ENCODE results near the gene FCGR3A. TPM values are rescaled to one million over a fixed set of nuclear protein-coding genes. Genes with fewer than 3 reads are reported as not detected.

Gene FCGR3A
- total RNA-seq, 1 experiment from 2014 or later = not detected

- Histone ChIP-seq H3K4me1 (no peaks in the 10 kb centered on the region), H3K4me3 (ENCODE audit: low read depth, low read length) (no peak overlapping the region), H3K27me3 (replicated peaks; ENCODE audit: control insufficient read depth, insufficient read depth, low read length) (no peaks in the 10 kb centered on the region), H3K36me3 (ENCODE audit: control insufficient read depth, insufficient read depth, low read length) (no peaks in the 10 kb centered on the region), H3K9me3 (no peaks in the 10 kb centered on the region)
- no peaks in the 10 kb centered on the region for H3K27me3 Mint-ChIP-seq (ENCODE audit: insufficient read depth, unreplicated experiment)
- no peaks in the 10 kb centered on the region for H3K9me3 Mint-ChIP-seq (ENCODE audit: unreplicated experiment)
- intact Hi-C loops (cut with micrococcal nuclease; ENCODE audit: unreplicated experiment) = loop anchor here (5.0 kb wide), 1 partner anchor 86 kb away; no protein-coding TSS in a partner anchor
- DNase-seq = no peak
- CTCF ChIA-PET = no interaction called here
- BruUV-seq (replicated peaks) = no TSS peak
- POLR2A ChIA-PET = no interaction called here
- H3K4me1 Mint-ChIP-seq (ENCODE audit: low read depth, unreplicated experiment) = no peaks in the 10 kb centered on the region
- TF ChIP-seq, protein P1, sequence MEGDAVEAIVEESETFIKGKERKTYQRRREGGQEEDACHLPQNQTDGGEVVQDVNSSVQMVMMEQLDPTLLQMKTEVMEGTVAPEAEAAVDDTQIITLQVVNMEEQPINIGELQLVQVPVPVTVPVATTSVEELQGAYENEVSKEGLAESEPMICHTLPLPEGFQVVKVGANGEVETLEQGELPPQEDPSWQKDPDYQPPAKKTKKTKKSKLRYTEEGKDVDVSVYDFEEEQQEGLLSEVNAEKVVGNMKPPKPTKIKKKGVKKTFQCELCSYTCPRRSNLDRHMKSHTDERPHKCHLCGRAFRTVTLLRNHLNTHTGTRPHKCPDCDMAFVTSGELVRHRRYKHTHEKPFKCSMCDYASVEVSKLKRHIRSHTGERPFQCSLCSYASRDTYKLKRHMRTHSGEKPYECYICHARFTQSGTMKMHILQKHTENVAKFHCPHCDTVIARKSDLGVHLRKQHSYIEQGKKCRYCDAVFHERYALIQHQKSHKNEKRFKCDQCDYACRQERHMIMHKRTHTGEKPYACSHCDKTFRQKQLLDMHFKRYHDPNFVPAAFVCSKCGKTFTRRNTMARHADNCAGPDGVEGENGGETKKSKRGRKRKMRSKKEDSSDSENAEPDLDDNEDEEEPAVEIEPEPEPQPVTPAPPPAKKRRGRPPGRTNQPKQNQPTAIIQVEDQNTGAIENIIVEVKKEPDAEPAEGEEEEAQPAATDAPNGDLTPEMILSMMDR (IDR thresholded peaks at IDR 0.05; ENCODE audit: insufficient read depth in 1 of 2, low read depth in 1 of 2, low read length in 1 of 2, severe bottlenecking in 1 of 2, unreplicated experiment in 1 of 2) = no peak
- no peak overlapping the region for H3K27ac Mint-ChIP-seq (ENCODE audit: unreplicated experiment)
- H3K4me3 Mint-ChIP-seq (ENCODE audit: unreplicated experiment) = no peak overlapping the region
- no peaks in the 10 kb centered on the region for H3K36me3 Mint-ChIP-seq (ENCODE audit: insufficient read depth, unreplicated experiment)
These were observed 37.9 kb downstream of the FCGR3A start for GRCh38 chr1:161511756-161512060.

- Mint-ChIP-seq H3K27ac (ENCODE audit: unreplicated experiment) (no peak overlapping the region), H3K36me3 (ENCODE audit: insufficient read depth, unreplicated experiment) (no peaks in the 10 kb centered on the region), H3K4me1 (ENCODE audit: low read depth, unreplicated experiment) (no peaks in the 10 kb centered on the region), H3K27me3 (ENCODE audit: insufficient read depth, unreplicated experiment) (no peaks in the 10 kb centered on the region), H3K4me3 (ENCODE audit: unreplicated experiment) (no peak overlapping the region), H3K9me3 (ENCODE audit: unreplicated experiment) (no peaks in the 10 kb centered on the region)
- POLR2A ChIA-PET = no interaction called here
- H3K4me3 ChIP-seq (ENCODE audit: low read depth, low read length) = no peak overlapping the region
- TF ChIP-seq, protein P1 (IDR thresholded peaks at IDR 0.05; ENCODE audit: insufficient read depth in 1 of 2, low read depth in 1 of 2, low read length in 1 of 2, severe bottlenecking in 1 of 2, unreplicated experiment in 1 of 2) = no peak
- CTCF ChIA-PET = no interaction called here
- H3K4me1 ChIP-seq = no peaks in the 10 kb centered on the region
- no peaks in the 10 kb centered on the region for H3K27me3 ChIP-seq (replicated peaks; ENCODE audit: control insufficient read depth, insufficient read depth, low read length)
- no peak for DNase-seq
- no peaks in the 10 kb centered on the region for H3K36me3 ChIP-seq (ENCODE audit: control insufficient read depth, insufficient read depth, low read length)
- no TSS peak for BruUV-seq (replicated peaks)
- H3K9me3 ChIP-seq = no peaks in the 10 kb centered on the region
- intact Hi-C loops (cut with micrococcal nuclease; ENCODE audit: unreplicated experiment) = loop anchor here (5.0 kb wide), 1 partner anchor 86 kb away; no protein-coding TSS in a partner anchor
These were observed 38.4 kb downstream of the FCGR3A start for GRCh38 chr1:161511018-161511755.

GRCh38 chr1:161510477-161510876 lies 39.1 kb downstream of the FCGR3A start:
- TF ChIP-seq, protein P1 (IDR thresholded peaks at IDR 0.05; ENCODE audit: insufficient read depth in 1 of 2, low read depth in 1 of 2, low read length in 1 of 2, severe bottlenecking in 1 of 2, unreplicated experiment in 1 of 2) = no peak
- Histone ChIP-seq H3K9me3 (no peaks in the 10 kb centered on the region), H3K27me3 (replicated peaks; ENCODE audit: control insufficient read depth, insufficient read depth, low read length) (no peaks in the 10 kb centered on the region), H3K36me3 (ENCODE audit: control insufficient read depth, insufficient read depth, low read length) (no peaks in the 10 kb centered on the region), H3K4me3 (ENCODE audit: low read depth, low read length) (no peak overlapping the region), H3K4me1 (no peaks in the 10 kb centered on the region)
- Mint-ChIP-seq H3K27ac (ENCODE audit: unreplicated experiment) (no peak overlapping the region), H3K27me3 (ENCODE audit: insufficient read depth, unreplicated experiment) (no peaks in the 10 kb centered on the region), H3K9me3 (ENCODE audit: unreplicated experiment) (no peaks in the 10 kb centered on the region), H3K4me3 (ENCODE audit: unreplicated experiment) (no peak overlapping the region), H3K4me1 (ENCODE audit: low read depth, unreplicated experiment) (no peaks in the 10 kb centered on the region), H3K36me3 (ENCODE audit: insufficient read depth, unreplicated experiment) (no peaks in the 10 kb centered on the region)
- intact Hi-C loops (cut with micrococcal nuclease; ENCODE audit: unreplicated experiment) = loop anchor here (5.0 kb wide), 1 partner anchor 87 kb away; no protein-coding TSS in a partner anchor
- CTCF ChIA-PET = no interaction called here
- POLR2A ChIA-PET = no interaction called here
- BruUV-seq (replicated peaks) = no TSS peak
- no peak for DNase-seq

Data from Caco-2 (cell line).